ENCODE results near the gene PCP4.

DNA sequence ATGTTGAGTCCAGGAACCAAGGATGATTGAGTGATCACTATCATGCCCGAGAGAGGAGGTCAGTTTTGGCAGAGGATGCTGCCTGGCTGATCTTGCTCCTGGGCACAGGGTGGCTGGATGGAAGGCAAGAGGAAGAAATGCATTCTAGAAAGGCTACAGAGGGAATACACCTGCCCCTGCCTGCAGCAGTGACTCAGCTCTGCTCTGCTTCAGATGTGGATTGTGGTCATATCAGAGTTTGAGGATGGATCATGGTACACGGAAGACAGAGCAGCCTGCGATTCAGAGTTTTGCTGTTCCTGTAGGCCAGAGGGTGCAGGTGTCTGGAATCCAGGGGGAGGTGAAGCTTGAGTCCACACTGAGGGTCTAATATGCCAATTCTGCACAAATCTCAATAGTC lies 37.2 kb downstream of the PCP4 start:
- TF ChIP-seq, protein P1, sequence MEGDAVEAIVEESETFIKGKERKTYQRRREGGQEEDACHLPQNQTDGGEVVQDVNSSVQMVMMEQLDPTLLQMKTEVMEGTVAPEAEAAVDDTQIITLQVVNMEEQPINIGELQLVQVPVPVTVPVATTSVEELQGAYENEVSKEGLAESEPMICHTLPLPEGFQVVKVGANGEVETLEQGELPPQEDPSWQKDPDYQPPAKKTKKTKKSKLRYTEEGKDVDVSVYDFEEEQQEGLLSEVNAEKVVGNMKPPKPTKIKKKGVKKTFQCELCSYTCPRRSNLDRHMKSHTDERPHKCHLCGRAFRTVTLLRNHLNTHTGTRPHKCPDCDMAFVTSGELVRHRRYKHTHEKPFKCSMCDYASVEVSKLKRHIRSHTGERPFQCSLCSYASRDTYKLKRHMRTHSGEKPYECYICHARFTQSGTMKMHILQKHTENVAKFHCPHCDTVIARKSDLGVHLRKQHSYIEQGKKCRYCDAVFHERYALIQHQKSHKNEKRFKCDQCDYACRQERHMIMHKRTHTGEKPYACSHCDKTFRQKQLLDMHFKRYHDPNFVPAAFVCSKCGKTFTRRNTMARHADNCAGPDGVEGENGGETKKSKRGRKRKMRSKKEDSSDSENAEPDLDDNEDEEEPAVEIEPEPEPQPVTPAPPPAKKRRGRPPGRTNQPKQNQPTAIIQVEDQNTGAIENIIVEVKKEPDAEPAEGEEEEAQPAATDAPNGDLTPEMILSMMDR (conservative IDR thresholded peaks at IDR 0.05 in 1 of 2, IDR thresholded peaks at IDR 0.05 in 1 of 2; ENCODE audit: extremely low read depth in 1 of 2, insufficient read depth in 1 of 2, low read depth in 1 of 2, low read length in 2 of 2), result no peak
- TF ChIP-seq EZH2 (IDR thresholded peaks at IDR 0.05; ENCODE audit: borderline replicate concordance, low read length), result no peak
